Esophagus squamous epithelium (tissue), 4 donors: Measurements from ENCODE around the gene LCE1D.

Source experiments
- POLR2A ChIP-seq, 4 donors: fragments of 450-650 bp; IDR thresholded peaks; one replicate each; pipeline ENCODE4 v1.6.1; 2017; ENCODE audit warnings: antibody characterized with exemption in 4 of 4, mild to moderate bottlenecking in 4 of 4, moderate library complexity in 3 of 4
- TF ChIP-seq, protein P1 (sequence below), 6 experiments: fragments of 450-650 bp in 4 of 6; fragments of 200-600 bp in 2 of 6; sonication (generic) in 2 of 6; IDR thresholded peaks; one replicate each; pipeline ENCODE4 v1.5.1; 2016 to 2019; ENCODE audit warnings: antibody characterized with exemption in 6 of 6, mild to moderate bottlenecking in 4 of 6, moderate library complexity in 4 of 6

- TF ChIP-seq, protein P1, sequence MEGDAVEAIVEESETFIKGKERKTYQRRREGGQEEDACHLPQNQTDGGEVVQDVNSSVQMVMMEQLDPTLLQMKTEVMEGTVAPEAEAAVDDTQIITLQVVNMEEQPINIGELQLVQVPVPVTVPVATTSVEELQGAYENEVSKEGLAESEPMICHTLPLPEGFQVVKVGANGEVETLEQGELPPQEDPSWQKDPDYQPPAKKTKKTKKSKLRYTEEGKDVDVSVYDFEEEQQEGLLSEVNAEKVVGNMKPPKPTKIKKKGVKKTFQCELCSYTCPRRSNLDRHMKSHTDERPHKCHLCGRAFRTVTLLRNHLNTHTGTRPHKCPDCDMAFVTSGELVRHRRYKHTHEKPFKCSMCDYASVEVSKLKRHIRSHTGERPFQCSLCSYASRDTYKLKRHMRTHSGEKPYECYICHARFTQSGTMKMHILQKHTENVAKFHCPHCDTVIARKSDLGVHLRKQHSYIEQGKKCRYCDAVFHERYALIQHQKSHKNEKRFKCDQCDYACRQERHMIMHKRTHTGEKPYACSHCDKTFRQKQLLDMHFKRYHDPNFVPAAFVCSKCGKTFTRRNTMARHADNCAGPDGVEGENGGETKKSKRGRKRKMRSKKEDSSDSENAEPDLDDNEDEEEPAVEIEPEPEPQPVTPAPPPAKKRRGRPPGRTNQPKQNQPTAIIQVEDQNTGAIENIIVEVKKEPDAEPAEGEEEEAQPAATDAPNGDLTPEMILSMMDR (IDR thresholded peaks at IDR 0.05): no peak
- no peak for TF ChIP-seq POLR2A (IDR thresholded peaks at IDR 0.05)
These were observed 20.8 kb downstream of the LCE1D start for GRCh38 chr1:152817309-152817708.
